Cerebellar nuclear complex (tissue), 1 donor: ENCODE measurements around the gene NRAS.
"Not testable (repeated sequence)": the region's sequence is repeated elsewhere in the genome, so short reads cannot be mapped to it uniquely, and the experiment has no call there.

ENCODE experiments used
- DNase-seq, 2 experiments: peaks; one replicate each; lab custom pipeline; 2025; lab: John Stamatoyannopoulos, UW

NRAS gene

GRCh38 chr1:114716304-114717170, at the start of gene NRAS:
TSS of gene NRAS (minus strand) at chr1:114716771. CDS start at chr1:114716160, 611 bp downstream.
- DNase-seq: peak in 1 of 2 experiments; percentile 3

GRCh38 chr1:114764689-114765088, 48.1 kb upstream of the NRAS start:
- no peak for DNase-seq

GRCh38 chr1:114758256-114758832, 41.8 kb upstream of the NRAS start:
- DNase-seq: no peak

DNA sequence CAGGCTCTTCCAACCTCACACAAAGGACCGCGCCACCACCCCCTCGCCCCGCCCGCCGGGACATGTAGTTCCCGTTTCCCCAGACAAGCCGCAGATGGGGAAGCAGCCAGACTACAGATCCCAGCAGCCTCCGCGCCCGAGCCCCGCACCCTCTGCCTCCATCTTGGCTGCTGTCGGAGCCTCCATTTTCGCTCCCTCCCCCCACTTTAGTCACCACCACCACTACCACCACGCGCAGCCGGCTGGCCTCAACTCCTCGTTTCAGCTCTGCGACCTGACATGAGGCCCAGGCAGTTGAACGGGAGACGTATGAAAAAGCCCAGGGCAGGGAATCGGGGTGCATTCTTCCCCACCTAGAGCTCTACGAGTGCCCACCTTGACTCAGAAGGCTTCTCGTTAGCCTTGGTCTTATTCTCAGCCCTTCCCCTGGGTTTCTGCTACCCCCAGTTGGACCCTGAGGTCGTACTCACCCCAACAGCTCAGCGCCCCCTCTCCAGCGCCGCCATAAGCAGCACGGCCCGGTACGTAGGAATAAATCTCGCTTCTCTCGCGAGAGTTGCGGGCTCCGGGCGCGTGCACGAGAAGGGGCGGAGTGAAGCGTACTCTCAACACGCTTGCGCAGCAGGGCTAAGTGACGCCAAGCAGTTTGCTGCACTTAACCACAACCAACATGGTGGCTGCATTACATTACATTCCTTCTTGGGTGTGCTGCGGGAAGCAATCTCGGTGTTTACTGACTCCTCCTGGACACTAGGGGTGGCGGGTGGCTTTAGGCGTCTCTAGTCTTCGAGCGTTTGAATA, 41.1 kb upstream of the NRAS start, which contains the start of gene CSDE1:
CSDE1 (minus strand) TSS at position 530 of the 801 bp plus-strand sequence. CDS start 18,094 bp downstream, outside the sequence.
- peak; percentile 44 to 85 for DNase-seq

DNA sequence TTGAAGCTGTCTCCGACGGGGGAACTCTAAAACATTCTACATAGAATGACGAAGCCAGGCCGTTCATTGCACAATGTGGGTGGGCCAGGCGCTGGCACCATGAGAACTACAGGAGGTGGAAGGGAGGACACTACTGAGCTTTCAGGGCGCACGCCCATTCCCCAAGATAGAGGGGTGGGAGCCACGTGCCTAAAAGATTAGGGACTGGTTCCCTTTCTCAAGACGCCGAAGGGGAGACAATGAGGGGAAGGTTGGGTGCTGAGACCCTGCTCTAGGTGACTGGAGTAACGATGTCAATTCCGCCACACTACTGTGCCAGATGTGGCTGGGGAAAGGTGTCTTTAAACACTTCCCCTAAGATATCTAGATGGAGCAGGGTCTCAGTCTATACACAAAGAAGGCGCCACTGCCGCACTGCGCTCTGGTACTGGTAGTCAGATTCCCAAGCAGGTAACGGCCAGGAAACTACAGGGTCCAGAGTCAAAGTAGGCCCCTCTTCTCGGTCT, 40.4 kb upstream of the NRAS start:
- no peak for DNase-seq

- DNase-seq: no peak
These were observed 39.7 kb upstream of the NRAS start for GRCh38 chr1:114756009-114756892.

GRCh38 chr1:114755006-114755931, 38.7 kb upstream of the NRAS start:
- DNase-seq: no peak

GRCh38 chr1:114753702-114754101, 37.1 kb upstream of the NRAS start:
- DNase-seq: not testable (repeated sequence)

DNA sequence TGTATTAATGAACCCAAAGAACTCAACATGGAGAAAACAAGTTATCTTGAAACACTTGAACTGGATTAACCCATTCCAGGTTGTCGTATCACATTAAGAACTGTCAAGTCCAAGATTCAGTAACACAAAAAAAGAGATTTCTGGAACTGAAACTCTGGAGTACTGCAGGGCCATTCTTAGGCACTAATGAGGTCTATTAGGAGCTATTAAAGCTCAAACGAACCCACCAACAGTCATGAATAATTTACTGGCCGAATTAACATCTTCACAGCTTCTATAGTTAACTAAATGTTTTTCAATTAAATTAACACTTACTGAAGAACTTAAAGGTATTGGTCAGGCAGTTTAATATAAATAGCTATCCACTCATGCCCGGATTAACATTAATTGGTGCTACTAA, 36.6 kb upstream of the NRAS start:
- no peak for DNase-seq

GRCh38 chr1:114750780-114751179, 34.2 kb upstream of the NRAS start:
- no peak for DNase-seq

DNA sequence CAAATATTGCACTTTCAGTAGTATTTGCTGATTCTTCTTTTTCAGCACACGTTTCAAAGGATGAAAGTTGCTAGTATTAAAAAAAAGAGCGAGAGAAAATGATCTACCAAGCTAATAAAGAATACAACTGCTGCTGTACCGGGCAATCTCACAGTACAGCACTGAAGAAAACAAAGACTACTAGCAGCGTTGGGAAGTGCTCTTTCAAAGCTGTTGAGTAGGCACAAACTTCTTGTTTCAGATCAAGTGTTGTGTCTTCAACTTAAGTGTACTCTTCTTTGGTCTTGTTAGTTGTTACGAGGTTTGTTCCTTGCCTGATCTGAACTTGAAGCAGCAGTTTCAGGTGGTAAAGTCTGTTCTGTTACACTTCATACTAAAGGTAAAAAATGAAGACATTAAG, 33.3 kb upstream of the NRAS start:
- no peak for DNase-seq

GRCh38 chr1:114746450-114747121, 30.0 kb upstream of the NRAS start:
- no peak for DNase-seq

- DNase-seq: no peak
These were observed 28.7 kb upstream of the NRAS start for GRCh38 chr1:114745291-114745690.

DNA sequence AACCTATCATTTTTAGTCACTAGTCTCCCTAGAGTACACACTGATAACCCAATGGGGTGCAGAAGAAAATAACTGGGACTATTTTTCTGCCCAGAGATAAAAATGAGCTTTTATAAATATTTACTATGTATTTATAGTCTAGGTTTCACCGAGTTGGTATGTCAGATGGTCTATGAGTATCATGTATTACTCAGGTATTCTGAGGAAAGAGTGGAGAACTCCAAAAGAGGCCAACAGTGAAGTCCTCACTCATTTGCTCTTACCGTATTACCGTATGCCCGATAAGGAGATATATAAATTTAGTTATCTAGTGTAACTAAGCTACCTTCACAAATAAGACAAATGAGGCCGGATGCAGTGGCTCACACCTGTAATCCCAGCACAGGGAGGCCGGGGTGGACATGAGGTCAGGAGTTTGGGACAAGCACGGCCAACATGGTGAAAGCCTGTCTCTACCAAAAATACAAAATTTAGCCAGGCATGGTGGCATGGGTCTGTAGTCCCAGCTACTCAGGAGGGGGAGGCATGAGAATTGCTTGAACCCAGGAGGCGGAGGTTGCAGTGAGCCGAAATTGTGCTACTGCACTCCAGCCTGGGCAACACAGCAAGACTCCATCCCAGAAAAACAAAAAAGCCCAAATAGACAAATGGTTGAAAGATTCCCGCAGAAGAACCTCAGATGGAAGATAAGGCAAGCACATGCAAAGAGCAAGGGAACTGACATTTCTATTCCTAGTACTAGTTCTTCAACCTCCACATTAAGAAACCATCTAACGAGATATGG, 25.6 kb upstream of the NRAS start:
- DNase-seq: no peak

DNA sequence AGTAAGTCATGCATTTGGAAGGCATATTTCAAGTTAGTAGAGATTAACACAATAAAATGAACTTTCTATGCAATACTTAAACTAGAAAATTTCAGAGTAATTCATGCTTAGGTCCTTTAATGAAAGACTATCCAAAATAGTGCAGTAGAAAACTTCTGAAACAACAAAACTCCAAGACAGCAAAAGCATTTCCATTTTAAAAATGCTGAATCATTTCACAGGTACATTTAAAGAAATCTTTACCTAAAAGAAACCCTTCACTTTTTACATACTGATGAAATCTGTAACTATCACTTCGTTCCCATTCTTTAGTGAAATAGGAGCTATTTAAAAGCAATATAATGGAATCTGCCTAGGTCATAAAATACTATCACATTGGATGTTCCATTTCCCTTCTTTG, 23.8 kb upstream of the NRAS start:
- DNase-seq: no peak

DNA sequence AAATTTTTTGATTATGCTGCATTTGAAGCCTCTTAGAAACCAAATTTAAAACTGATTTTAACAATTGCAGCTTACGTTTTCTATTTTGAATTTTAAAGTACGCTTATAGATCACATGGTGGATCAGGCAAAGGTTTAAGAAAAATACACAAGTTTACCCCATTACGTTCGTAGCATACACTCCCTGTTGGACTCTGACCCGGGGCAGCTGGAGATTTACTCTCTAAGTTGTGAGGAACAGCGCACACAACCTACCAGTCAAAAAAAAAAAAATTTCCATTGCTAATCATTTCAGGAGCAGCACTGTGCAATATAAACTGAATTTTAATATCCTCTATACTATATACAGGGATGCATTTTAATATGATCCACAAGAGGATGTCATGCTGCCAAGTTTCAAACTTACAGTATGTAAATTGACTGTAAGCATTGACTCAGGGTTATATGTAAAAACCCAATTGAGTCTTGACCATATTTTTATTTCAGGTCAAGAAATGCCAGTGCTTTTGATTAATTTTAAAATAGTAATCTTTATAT, 20.8 kb upstream of the NRAS start:
- no peak for DNase-seq

DNA sequence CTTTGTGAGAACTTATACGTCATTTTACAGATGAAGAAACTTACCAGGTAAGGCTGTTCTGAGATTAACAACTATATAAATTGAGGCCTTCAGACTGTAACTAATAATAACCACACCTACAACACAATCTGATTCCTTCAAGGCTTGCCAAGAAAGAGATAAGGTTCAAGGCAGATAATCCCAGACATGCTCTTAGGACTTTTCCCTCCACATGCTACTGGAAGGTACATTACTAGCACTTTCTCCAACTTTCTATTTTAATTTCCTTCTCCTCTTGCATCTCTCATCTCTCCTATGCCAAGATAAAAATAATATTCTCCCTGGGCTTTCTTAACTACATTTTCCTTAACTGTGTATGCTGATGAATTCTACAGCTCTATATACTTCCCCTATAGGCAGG, 18.9 kb upstream of the NRAS start:
- DNase-seq: no peak

DNA sequence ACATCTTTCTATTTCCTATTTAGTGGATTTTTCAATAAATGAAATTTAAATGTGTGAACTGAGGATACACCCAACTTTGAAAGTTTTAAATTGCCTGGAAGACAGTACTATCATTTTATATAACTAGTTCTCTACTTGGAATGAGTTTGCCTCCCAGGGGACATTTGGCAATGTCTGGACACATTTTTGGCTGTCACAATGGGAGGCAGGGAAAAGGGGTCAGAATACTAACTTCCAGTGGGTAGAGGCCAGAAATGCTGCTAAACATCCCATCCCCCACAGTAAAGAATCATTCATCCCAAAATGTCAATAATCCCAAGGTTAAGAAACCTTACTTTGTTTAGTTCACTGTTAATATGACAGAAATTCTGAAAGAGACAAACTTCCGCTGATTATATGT, 13.2 kb upstream of the NRAS start:
- DNase-seq: no peak

DNA sequence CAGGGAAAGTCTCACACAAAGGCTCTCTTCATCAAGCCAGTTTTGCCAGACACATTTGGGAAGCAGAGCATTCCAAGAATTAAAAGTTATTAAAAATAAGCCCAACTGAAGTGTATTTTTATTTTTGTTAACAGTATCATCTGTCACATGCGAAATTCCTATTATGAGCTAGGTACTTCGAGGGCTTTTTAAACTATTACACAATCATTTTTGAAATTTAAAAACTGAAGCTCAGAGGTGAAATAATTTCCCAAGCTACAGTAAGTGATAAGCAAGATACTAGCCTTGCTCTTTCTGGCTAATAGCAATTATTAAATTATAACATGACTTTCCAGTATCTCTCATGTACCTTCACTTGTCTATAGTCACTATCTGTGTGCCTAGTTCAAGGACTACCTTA, 12.0 kb upstream of the NRAS start:
- no peak for DNase-seq
